Measurements from ENCODE around the gene DYSF.

DYSF gene

DNA sequence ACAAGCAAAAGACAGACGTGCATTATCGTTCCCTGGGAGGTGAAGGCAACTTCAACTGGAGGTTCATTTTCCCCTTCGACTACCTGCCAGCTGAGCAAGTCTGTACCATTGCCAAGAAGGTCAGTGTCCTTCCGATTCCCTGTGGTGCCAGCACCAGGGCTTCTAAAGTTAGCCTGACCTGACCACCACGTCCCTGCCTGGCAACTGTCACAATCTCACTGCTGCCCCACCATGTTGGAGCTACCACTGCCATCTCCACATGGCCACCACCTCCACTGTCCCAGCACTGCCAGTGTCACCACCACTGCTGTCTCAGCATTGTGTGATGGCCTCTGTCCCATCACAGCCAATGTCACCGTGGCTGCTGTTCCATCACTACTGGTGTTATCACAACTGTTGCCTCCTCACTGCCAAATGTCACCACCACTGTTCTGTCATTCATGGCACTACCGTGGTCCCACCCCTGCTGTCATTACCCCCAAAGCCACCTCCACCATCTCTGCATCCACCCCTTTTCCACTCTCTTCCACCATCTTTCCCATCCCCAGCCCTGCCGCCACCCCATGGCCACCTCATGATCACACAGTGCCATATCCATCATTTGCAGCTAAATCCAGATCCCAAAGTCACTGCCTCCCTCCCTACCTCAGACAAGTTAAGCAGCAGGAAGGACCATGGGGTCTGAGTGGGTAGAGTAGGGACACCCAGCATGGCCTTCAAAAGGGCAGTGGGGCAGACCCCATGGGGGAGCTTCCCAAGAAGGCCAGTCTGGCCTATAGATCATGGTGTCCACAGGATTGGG lies 216.5 kb downstream of the DYSF start:
- Histone ChIP-seq H3K4me1 (ENCODE audit: control insufficient read depth in 1 of 2, insufficient read depth in 1 of 2, low read depth in 1 of 2, low read length in 1 of 2) (peaks cover 0 to 8% of the 10 kb centered on the region in 2 experiments), H3K27me3 (no peaks in the 10 kb centered on the region), H3K4me3 (ENCODE audit: low read depth in 1 of 2, low read length in 1 of 2) (no peak overlapping the region), H3K27ac (no peak overlapping the region), H3K36me3 (peaks cover 100% of the 10 kb centered on the region), H3K9me3 (no peaks in the 10 kb centered on the region)
- TF ChIP-seq, protein P1, sequence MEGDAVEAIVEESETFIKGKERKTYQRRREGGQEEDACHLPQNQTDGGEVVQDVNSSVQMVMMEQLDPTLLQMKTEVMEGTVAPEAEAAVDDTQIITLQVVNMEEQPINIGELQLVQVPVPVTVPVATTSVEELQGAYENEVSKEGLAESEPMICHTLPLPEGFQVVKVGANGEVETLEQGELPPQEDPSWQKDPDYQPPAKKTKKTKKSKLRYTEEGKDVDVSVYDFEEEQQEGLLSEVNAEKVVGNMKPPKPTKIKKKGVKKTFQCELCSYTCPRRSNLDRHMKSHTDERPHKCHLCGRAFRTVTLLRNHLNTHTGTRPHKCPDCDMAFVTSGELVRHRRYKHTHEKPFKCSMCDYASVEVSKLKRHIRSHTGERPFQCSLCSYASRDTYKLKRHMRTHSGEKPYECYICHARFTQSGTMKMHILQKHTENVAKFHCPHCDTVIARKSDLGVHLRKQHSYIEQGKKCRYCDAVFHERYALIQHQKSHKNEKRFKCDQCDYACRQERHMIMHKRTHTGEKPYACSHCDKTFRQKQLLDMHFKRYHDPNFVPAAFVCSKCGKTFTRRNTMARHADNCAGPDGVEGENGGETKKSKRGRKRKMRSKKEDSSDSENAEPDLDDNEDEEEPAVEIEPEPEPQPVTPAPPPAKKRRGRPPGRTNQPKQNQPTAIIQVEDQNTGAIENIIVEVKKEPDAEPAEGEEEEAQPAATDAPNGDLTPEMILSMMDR (IDR thresholded peaks at IDR 0.05) = no peak

DNA sequence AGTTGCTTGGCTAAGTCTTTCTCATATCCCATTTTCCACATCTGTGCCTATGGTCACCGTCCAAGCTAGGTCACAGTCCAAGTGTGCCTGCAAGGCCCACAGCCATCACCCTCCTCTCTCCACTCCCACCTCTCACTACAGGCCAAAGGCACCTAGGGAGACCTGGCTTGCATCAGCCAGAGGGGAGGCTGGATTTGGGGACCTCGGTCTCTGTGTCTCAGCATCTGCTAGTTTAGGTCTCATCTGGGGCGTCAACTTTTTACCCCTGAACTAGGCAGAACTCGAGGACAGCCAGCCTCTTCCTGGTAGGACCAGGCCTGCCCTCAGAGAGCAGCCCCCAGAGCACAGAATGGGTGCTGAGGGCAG lies 217.1 kb downstream of the DYSF start:
- Histone ChIP-seq H3K27ac (no peak overlapping the region), H3K4me1 (ENCODE audit: control insufficient read depth in 1 of 2, insufficient read depth in 1 of 2, low read depth in 1 of 2, low read length in 1 of 2) (peaks cover 0 to 8% of the 10 kb centered on the region in 2 experiments), H3K9me3 (no peaks in the 10 kb centered on the region), H3K27me3 (no peaks in the 10 kb centered on the region), H3K4me3 (ENCODE audit: low read depth in 1 of 2, low read length in 1 of 2) (no peak overlapping the region), H3K36me3 (peaks cover 100% of the 10 kb centered on the region)
- TF ChIP-seq, protein P1 (IDR thresholded peaks at IDR 0.05) = no peak

DNA sequence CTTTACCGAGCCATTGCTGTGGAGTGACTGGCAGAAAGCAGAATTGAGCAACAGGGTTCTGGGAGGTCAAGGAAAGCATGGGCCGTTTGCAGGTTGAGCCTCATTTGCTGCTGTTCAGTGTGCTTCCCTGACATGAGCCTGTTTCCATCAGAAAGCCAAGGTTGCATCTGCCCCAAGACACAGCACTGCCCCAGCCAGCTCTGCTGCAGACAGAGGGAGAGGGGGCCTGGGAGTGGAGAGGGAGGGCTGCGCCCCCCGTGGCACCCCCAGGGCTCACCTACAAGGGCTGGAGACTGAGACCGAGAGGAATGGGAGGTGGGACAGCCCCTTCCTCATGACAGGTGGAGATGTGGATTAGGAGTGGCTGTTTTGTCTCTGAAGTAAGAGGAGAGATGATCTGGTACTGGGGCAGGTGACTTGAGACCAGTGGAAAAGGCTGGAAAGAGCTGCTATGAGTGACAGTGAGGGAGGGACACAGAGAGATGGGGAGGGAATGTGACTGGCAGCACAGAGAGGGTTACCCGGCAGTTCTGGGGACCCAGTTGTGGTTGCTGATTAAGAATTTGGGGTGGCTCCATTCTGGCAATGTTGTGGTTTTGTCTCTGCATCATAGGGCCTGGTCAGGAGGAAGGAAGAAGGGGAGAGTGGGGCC lies 218.0 kb downstream of the DYSF start:
- Histone ChIP-seq H3K36me3 (peaks cover 100% of the 10 kb centered on the region), H3K27me3 (no peaks in the 10 kb centered on the region), H3K9me3 (no peaks in the 10 kb centered on the region), H3K27ac (no peak overlapping the region), H3K4me1 (ENCODE audit: control insufficient read depth in 1 of 2, insufficient read depth in 1 of 2, low read depth in 1 of 2, low read length in 1 of 2) (peaks cover 0 to 8% of the 10 kb centered on the region in 2 experiments), H3K4me3 (ENCODE audit: low read depth in 1 of 2, low read length in 1 of 2) (no peak overlapping the region)
- TF ChIP-seq, protein P1 (IDR thresholded peaks at IDR 0.05) = no peak

DNA sequence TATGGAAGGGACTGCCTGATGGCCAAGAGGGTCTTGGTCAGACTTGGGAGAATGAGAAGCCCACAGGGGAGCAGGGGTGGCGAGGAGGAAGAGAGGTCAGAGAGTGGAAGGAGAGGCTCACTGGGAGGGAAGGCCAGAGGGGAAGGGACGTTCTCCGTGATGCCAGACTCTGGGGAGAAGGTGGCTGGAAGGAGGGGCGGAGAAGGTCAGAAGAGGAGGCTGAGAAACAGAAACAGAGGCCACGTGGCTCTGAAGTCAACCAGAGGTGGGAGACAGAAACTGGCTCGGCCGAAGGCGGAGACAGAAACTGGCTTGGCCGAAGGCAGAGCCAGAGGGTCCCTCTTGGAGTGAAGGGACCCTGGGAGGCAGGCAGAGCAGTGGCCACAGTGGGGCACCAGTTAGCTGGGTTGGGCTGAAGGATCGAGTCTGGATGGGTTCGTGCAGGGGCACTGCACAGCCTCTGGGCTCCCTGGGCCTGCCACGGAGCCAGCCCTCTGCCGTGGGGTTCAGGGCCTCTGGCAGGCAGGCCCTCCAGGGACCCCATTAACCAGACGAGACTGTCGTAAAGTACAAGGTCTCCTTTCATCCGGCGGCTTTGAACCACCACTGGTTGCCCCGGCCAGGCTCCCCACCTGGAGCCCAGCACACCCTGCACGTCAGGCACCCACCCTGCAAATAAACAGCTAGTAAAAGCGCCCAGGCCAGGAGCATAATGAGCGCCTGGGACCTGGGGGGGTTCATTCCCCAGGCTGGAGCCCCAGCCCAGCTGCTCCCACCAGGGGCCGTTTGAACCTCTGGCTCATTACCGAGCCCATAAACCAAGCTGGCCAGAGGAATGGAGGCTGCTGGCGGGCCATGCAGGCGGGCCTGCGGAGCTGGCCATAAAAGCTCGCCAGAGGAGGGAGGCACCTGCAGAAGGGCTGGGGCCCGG lies 218.8 kb downstream of the DYSF start:
- H3K36me3 ChIP-seq = peaks cover 100% of the 10 kb centered on the region
- H3K4me1 ChIP-seq (ENCODE audit: control insufficient read depth in 1 of 2, insufficient read depth in 1 of 2, low read depth in 1 of 2, low read length in 1 of 2) = peaks cover 0 to 8% of the 10 kb centered on the region in 2 experiments
- TF ChIP-seq, protein P1 (IDR thresholded peaks at IDR 0.05) = no peak
- H3K4me3 ChIP-seq (ENCODE audit: low read depth in 1 of 2, low read length in 1 of 2) = no peak overlapping the region
- no peaks in the 10 kb centered on the region for H3K9me3 ChIP-seq
- H3K27ac ChIP-seq = no peak overlapping the region
- H3K27me3 ChIP-seq = no peaks in the 10 kb centered on the region
